Liver (tissue), 9 donors: Measurements from ENCODE around the gene LRRC7. TPM values are rescaled to one million over a fixed set of nuclear protein-coding genes. Genes with fewer than 3 reads are reported as not detected.

Source experiments
- DNase-seq: peaks from one replicate; pipeline ENCODE4 v3.0.0-alpha.2; 2017; ENCODE audit warnings: low spot score
- H3K27ac ChIP-seq, 2 donors: one replicate each; pipeline ENCODE4 v1.7.0; 2013; ENCODE audit warnings: inconsistent platforms in 2 of 2, low read length in 2 of 2, control low read depth in 1 of 2, low read depth in 1 of 2, mild to moderate bottlenecking in 1 of 2
- H3K27me3 ChIP-seq, 4 donors: one replicate each; pipeline versions ENCODE4 v1.6.1 to v1.7.0; 2013; ENCODE audit warnings: low read length in 3 of 4, inconsistent platforms in 1 of 4, mild to moderate bottlenecking in 1 of 4, moderate library complexity in 1 of 4; ENCODE audit not compliant: control insufficient read depth in 4 of 4, insufficient read depth in 4 of 4
- H3K36me3 ChIP-seq, 4 donors: one replicate each; pipeline versions ENCODE4 v1.6.1 to v1.7.0; 2013; ENCODE audit warnings: low read length in 3 of 4, mild to moderate bottlenecking in 3 of 4, low read depth in 1 of 4, moderate library complexity in 1 of 4; ENCODE audit not compliant: control insufficient read depth in 4 of 4, insufficient read depth in 3 of 4
- H3K4me1 ChIP-seq, 4 donors: one replicate each; pipeline versions ENCODE4 v1.6.1 to v1.7.0; 2013; ENCODE audit warnings: low read length in 3 of 4, mild to moderate bottlenecking in 3 of 4, moderate library complexity in 1 of 4; ENCODE audit not compliant: control insufficient read depth in 4 of 4, insufficient read depth in 4 of 4
- H3K4me3 ChIP-seq, 3 donors: one replicate each; pipeline versions ENCODE4 v1.6.1 to v1.7.0; 2013; ENCODE audit warnings: low read length in 3 of 3, control low read depth in 1 of 3, low read depth in 1 of 3, mild to moderate bottlenecking in 1 of 3
- H3K9ac ChIP-seq, 2 donors: one replicate each; pipeline ENCODE4 v1.7.0; 2013; ENCODE audit warnings: low read length in 2 of 2, mild to moderate bottlenecking in 2 of 2, moderate library complexity in 2 of 2, control low read depth in 1 of 2, low read depth in 1 of 2
- H3K9me3 ChIP-seq, 4 donors: one replicate each; pipeline versions ENCODE4 v1.6.1 to v1.7.0; 2013; ENCODE audit warnings: low read length in 3 of 4; ENCODE audit not compliant: control insufficient read depth in 4 of 4
- EGR1 ChIP-seq, 2 donors: IDR thresholded peaks; 2 replicates each; pipeline ENCODE4 v1.6.1; 2016 to 2018; ENCODE audit warnings: antibody characterized with exemption in 2 of 2, low read depth in 2 of 2
- FOXA1 ChIP-seq: IDR thresholded peaks from 2 replicates; pipeline ENCODE4 v1.6.1; 2016; ENCODE audit warnings: antibody characterized with exemption
- GABPA ChIP-seq, 2 donors: IDR thresholded peaks in 1 of 2; conservative IDR thresholded peaks in 1 of 2; 2 replicates each; pipeline ENCODE4 v1.6.1; 2016; ENCODE audit warnings: antibody characterized with exemption in 2 of 2, mild to moderate bottlenecking in 1 of 2, moderate library complexity in 1 of 2
- HNF4A ChIP-seq, 2 donors: conservative IDR thresholded peaks; 2 replicates each; pipeline ENCODE4 v1.6.1; 2016; ENCODE audit warnings: antibody characterized with exemption in 2 of 2, mild to moderate bottlenecking in 2 of 2
- HNF4G ChIP-seq: IDR thresholded peaks from 2 replicates; pipeline ENCODE4 v1.6.1; 2016; ENCODE audit warnings: antibody characterized with exemption
- JUND ChIP-seq, 2 donors: IDR thresholded peaks; 2 replicates each; pipeline ENCODE4 v1.6.1; 2016; ENCODE audit warnings: antibody characterized with exemption in 2 of 2
- NR2F2 ChIP-seq: IDR thresholded peaks from 2 replicates; pipeline ENCODE4 v1.6.1; 2016; ENCODE audit warnings: antibody characterized with exemption
- RAD21 ChIP-seq, 2 donors: IDR thresholded peaks; 2 replicates each; pipeline ENCODE4 v1.6.1; 2016; ENCODE audit warnings: antibody characterized with exemption in 2 of 2, mild to moderate bottlenecking in 2 of 2
- RXRA ChIP-seq, 2 donors: IDR thresholded peaks; 2 replicates each; pipeline ENCODE4 v1.6.1; 2017 to 2018; ENCODE audit warnings: antibody characterized with exemption in 2 of 2, mild to moderate bottlenecking in 1 of 2
- SP1 ChIP-seq: IDR thresholded peaks from 2 replicates; pipeline ENCODE4 v1.6.1; 2018; ENCODE audit warnings: antibody characterized with exemption, mild to moderate bottlenecking
- TAF1 ChIP-seq: conservative IDR thresholded peaks from 2 replicates; pipeline ENCODE4 v1.6.1; 2016; ENCODE audit warnings: antibody characterized with exemption, mild to moderate bottlenecking
- YY1 ChIP-seq: IDR thresholded peaks from 2 replicates; pipeline ENCODE4 v1.6.1; 2016; ENCODE audit warnings: antibody characterized with exemption, mild to moderate bottlenecking
- WGBS: extraction: QIAGEN DNeasy Blood & Tissue Kit; methylation state at CpG from one replicate; pipeline ENCODE4 v1.1.7; 2013; 5-methylcytosine and 5-hydroxymethylcytosine counted together
- polyA plus RNA-seq, 2 donors: library from polyadenylated mRNA; stranded (reverse) in 1 of 2; unstranded in 1 of 2; fragments of 200-250 nt in 1 of 2; fragments of >200 nt in 1 of 2; fragmentation: Nextera tagmentation in 1 of 2; extraction: Ambion mirVana in 1 of 2; gene quantifications; one replicate each; pipeline versions ENCODE4 v1.2.1 to v1.2.3, GENCODE V29; 2013 to 2015
- total RNA-seq, 2 donors: library from RNA; depleted of rRNA; stranded (reverse); fragments of >200 nt; gene quantifications; one replicate each; pipeline ENCODE4 v1.2.3, GENCODE V29; 2014
- TF ChIP-seq, protein P1 (sequence below): fragments of 150-350 bp; IDR thresholded peaks from 2 replicates; pipeline ENCODE4 v1.5.1; 2017; ENCODE audit warnings: improper control_type of control experiment, low read depth, low read length; ENCODE audit not compliant: missing input control
- TF ChIP-seq, protein P2 (sequence below): IDR thresholded peaks from 2 replicates; pipeline ENCODE4 v1.6.1; 2016; ENCODE audit warnings: antibody characterized with exemption
- TF ChIP-seq, protein P3 (sequence below): IDR thresholded peaks from 2 replicates; pipeline ENCODE4 v1.6.1; 2016; ENCODE audit warnings: antibody characterized with exemption
- TF ChIP-seq, protein P4 (sequence below): IDR thresholded peaks from 2 replicates; pipeline ENCODE4 v1.6.1; 2016; ENCODE audit warnings: antibody characterized with exemption
- TF ChIP-seq, protein P5 (sequence below): IDR thresholded peaks from 2 replicates; pipeline ENCODE4 v1.6.1; 2016; ENCODE audit warnings: antibody characterized with exemption, mild to moderate bottlenecking
- donor health status: healthy.
- donor health status: healthy.
- donor health status: healthy.
- donor health status: healthy.
- donor health status: healthy.

Gene LRRC7
- total and polyA plus RNA-seq, 4 donors: 0.08 to 1.1 (median 0.67) TPM

DNA sequence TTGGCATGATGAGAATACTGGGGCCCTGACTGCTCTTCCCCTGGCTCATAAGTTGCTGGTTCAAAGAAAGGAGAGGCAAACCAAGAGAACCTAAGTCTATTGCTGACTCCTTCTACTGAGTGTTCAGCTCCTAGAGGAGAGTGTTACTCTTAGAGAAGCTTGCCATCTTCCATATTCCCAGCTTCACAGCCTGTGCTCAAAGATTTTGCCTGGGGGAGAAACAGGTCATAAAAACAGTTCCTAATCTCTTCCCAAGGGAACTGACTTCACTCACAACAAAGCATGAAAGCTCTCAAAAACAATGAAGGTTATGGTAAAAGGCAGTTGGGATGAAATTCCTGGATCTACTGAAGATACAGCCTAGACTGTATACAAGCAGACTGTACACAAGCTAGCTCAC is 600.6 kb downstream of the LRRC7 start:
- Histone ChIP-seq H3K27me3 (no peaks in the 10 kb centered on the region), H3K36me3 (peaks cover 0 to 20% (median 7%) of the 10 kb centered on the region in 4 donors), H3K27ac (no peak overlapping the region), H3K9ac (no peak overlapping the region), H3K4me3 (no peak overlapping the region), H3K9me3 (no peaks in the 10 kb centered on the region), H3K4me1 (no peaks in the 10 kb centered on the region)
- TF ChIP-seq RAD21 (IDR thresholded peaks at IDR 0.05) (no peak), GABPA (IDR thresholded peaks at IDR 0.05 in 1 of 2, conservative IDR thresholded peaks at IDR 0.05 in 1 of 2) (no peak), FOXA1 (no peak), RXRA (IDR thresholded peaks at IDR 0.05) (no peak), HNF4A (conservative IDR thresholded peaks at IDR 0.05) (no peak), YY1 (no peak), HNF4G (no peak), SP1 (no peak)
- TF ChIP-seq, protein P1, sequence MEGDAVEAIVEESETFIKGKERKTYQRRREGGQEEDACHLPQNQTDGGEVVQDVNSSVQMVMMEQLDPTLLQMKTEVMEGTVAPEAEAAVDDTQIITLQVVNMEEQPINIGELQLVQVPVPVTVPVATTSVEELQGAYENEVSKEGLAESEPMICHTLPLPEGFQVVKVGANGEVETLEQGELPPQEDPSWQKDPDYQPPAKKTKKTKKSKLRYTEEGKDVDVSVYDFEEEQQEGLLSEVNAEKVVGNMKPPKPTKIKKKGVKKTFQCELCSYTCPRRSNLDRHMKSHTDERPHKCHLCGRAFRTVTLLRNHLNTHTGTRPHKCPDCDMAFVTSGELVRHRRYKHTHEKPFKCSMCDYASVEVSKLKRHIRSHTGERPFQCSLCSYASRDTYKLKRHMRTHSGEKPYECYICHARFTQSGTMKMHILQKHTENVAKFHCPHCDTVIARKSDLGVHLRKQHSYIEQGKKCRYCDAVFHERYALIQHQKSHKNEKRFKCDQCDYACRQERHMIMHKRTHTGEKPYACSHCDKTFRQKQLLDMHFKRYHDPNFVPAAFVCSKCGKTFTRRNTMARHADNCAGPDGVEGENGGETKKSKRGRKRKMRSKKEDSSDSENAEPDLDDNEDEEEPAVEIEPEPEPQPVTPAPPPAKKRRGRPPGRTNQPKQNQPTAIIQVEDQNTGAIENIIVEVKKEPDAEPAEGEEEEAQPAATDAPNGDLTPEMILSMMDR: no peak
- TF ChIP-seq, protein P2, sequence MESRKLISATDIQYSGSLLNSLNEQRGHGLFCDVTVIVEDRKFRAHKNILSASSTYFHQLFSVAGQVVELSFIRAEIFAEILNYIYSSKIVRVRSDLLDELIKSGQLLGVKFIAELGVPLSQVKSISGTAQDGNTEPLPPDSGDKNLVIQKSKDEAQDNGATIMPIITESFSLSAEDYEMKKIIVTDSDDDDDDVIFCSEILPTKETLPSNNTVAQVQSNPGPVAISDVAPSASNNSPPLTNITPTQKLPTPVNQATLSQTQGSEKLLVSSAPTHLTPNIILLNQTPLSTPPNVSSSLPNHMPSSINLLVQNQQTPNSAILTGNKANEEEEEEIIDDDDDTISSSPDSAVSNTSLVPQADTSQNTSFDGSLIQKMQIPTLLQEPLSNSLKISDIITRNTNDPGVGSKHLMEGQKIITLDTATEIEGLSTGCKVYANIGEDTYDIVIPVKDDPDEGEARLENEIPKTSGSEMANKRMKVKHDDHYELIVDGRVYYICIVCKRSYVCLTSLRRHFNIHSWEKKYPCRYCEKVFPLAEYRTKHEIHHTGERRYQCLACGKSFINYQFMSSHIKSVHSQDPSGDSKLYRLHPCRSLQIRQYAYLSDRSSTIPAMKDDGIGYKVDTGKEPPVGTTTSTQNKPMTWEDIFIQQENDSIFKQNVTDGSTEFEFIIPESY: no peak
- TF ChIP-seq, protein P3, sequence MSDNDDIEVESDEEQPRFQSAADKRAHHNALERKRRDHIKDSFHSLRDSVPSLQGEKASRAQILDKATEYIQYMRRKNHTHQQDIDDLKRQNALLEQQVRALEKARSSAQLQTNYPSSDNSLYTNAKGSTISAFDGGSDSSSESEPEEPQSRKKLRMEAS: no peak
- DNase-seq: no peak

DNA sequence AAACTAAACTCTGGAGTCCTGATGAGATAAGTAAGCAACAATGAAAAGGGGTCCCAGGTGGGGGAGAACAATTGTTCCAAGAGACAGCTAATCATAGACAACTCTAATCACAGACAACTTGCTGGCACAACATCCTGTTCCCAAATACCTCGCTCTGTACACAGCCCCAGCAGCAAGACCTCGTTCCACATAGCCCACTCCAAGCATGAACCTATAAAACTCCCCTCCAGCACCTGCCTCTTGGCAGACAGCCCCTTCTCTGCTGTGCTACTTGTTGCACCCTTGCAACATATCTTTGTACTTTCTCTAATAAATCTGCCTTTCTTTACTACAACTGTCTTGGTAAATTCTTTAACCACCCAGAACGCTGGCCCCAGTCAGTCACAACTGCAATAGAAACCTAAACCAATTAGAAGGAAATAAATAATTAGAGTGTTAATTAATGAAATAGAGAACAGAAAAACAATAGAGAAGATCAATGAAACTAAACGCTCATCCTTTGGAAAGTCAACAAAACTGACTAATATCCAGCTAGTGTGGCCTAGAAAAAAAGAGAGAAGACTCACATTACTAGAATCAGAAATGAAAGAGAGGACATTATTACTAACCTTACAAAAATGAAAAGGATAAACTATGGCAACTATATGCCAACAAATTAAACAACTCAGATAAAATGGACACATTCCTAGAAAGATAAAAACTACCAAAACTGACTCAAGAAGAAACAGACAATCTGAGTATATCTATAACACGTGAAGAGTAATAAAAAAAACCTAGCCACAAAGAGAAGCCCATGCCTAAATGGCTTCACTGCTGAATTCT is 601.5 kb downstream of the LRRC7 start:
- whole genome bisulfite sequencing: 94% methylated on average over 5 of the region's 5 CpGs
- Histone ChIP-seq H3K9me3 (no peaks in the 10 kb centered on the region), H3K36me3 (peaks cover 0 to 19% (median 4%) of the 10 kb centered on the region in 4 donors), H3K4me3 (no peak overlapping the region), H3K27ac (no peak overlapping the region), H3K9ac (no peak overlapping the region), H3K4me1 (no peaks in the 10 kb centered on the region), H3K27me3 (no peaks in the 10 kb centered on the region)
- TF ChIP-seq HNF4G: no peak
- no peak for TF ChIP-seq JUND (IDR thresholded peaks at IDR 0.05)
- DNase-seq: no peak

DNA sequence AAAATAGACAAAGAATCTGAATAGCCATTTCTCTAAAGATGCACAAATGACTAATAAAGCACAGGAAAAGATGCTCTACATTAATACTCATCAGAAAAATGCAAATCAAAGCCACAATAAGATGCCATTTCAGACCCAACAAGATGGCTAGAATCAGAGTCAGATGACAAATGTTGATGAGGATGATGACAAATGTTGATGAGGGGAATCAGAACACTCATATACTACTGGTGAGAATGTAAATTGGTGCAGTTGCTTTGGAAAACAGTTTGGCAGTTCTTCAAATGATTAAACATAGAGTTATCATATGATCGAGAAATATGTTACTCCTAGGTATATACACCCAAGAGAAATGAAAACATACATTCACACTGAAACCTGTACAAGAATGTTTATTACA is 603.8 kb downstream of the LRRC7 start:
- no peak for TF ChIP-seq FOXA1
- no peak for TF ChIP-seq EGR1 (IDR thresholded peaks at IDR 0.05; ENCODE audit: low read depth in 2 of 2)
- TF ChIP-seq JUND (IDR thresholded peaks at IDR 0.05): no peak
- no peak for TF ChIP-seq TAF1
- TF ChIP-seq, protein P4, sequence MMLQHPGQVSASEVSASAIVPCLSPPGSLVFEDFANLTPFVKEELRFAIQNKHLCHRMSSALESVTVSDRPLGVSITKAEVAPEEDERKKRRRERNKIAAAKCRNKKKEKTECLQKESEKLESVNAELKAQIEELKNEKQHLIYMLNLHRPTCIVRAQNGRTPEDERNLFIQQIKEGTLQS: no peak
- TF ChIP-seq, protein P5, sequence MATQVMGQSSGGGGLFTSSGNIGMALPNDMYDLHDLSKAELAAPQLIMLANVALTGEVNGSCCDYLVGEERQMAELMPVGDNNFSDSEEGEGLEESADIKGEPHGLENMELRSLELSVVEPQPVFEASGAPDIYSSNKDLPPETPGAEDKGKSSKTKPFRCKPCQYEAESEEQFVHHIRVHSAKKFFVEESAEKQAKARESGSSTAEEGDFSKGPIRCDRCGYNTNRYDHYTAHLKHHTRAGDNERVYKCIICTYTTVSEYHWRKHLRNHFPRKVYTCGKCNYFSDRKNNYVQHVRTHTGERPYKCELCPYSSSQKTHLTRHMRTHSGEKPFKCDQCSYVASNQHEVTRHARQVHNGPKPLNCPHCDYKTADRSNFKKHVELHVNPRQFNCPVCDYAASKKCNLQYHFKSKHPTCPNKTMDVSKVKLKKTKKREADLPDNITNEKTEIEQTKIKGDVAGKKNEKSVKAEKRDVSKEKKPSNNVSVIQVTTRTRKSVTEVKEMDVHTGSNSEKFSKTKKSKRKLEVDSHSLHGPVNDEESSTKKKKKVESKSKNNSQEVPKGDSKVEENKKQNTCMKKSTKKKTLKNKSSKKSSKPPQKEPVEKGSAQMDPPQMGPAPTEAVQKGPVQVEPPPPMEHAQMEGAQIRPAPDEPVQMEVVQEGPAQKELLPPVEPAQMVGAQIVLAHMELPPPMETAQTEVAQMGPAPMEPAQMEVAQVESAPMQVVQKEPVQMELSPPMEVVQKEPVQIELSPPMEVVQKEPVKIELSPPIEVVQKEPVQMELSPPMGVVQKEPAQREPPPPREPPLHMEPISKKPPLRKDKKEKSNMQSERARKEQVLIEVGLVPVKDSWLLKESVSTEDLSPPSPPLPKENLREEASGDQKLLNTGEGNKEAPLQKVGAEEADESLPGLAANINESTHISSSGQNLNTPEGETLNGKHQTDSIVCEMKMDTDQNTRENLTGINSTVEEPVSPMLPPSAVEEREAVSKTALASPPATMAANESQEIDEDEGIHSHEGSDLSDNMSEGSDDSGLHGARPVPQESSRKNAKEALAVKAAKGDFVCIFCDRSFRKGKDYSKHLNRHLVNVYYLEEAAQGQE: no peak
- no peak for TF ChIP-seq NR2F2
- no peak for TF ChIP-seq GABPA (IDR thresholded peaks at IDR 0.05 in 1 of 2, conservative IDR thresholded peaks at IDR 0.05 in 1 of 2)
- 97% methylated on average over 1 of the region's 1 CpG for WGBS
- no peak overlapping the region for H3K27ac ChIP-seq
- DNase-seq: no peak
- no peaks in the 10 kb centered on the region for H3K27me3 ChIP-seq
- H3K4me1 ChIP-seq: no peaks in the 10 kb centered on the region
- no peak overlapping the region for H3K9ac ChIP-seq
- H3K9me3 ChIP-seq: no peaks in the 10 kb centered on the region
- peaks cover 0 to 13% (median 3%) of the 10 kb centered on the region in 4 donors for H3K36me3 ChIP-seq
- no peak overlapping the region for H3K4me3 ChIP-seq
